Gastrocnemius medialis (tissue), 4 donors: Measurements from ENCODE around the gene SPOCK1. TPM values are rescaled to one million over a fixed set of nuclear protein-coding genes. Genes with fewer than 3 reads are reported as not detected.

Experiments used
- ATAC-seq, 2 donors: fragments of 150-250 bp; one replicate each; pipeline ENCODE4 v1.9.1; 2016
- DNase-seq, 2 donors: peaks; one replicate each; pipeline ENCODE4 v3.0.0-alpha.2; 2019
- H3K27ac ChIP-seq, 4 donors: fragments of 200-600 bp; sonication (generic); 1 replicate in 1 of 4; 2 replicates in 3 of 4; pipeline ENCODE4 v1.5.1; 2016 to 2018; ENCODE audit warnings: mild to moderate bottlenecking in 2 of 4, moderate library complexity in 1 of 4
- H3K27me3 ChIP-seq, 3 donors: fragments of 200-600 bp; sonication (generic) in 2 of 3; 1 replicate in 1 of 3; 2 replicates in 2 of 3; pipeline versions ENCODE4 v1.5.1 to v1.6.0; 2016 to 2019; ENCODE audit warnings: mild to moderate bottlenecking in 1 of 3, moderate library complexity in 1 of 3
- H3K36me3 ChIP-seq, 2 donors: fragments of 200-600 bp; sonication (generic) in 1 of 2; one replicate each; pipeline ENCODE4 v1.5.1; 2017 to 2018
- H3K4me1 ChIP-seq, 2 donors: fragments of 200-600 bp; sonication (generic) in 1 of 2; one replicate each; pipeline ENCODE4 v1.5.1; 2016 to 2017; ENCODE audit warnings: mild to moderate bottlenecking in 2 of 2
- H3K4me3 ChIP-seq, 4 donors: fragments of 200-600 bp; sonication (generic) in 3 of 4; 1 replicate in 1 of 4; 2 replicates in 3 of 4; pipeline ENCODE4 v1.5.1; 2016 to 2019; ENCODE audit warnings: mild to moderate bottlenecking in 2 of 4
- H3K9me3 ChIP-seq, 3 donors: fragments of 200-600 bp; sonication (generic) in 2 of 3; 1 replicate in 1 of 3; 2 replicates in 2 of 3; pipeline ENCODE4 v1.5.1; 2016 to 2019
- POLR2A ChIP-seq, 2 donors: fragments of 450-650 bp; IDR thresholded peaks; one replicate each; pipeline ENCODE4 v1.6.1; 2017; ENCODE audit warnings: antibody characterized with exemption in 2 of 2, mild to moderate bottlenecking in 2 of 2, moderate library complexity in 2 of 2
- in situ Hi-C, 4 donors: fragments of 200-750 bp; cut with MboI; loops; one replicate each; pipeline versions ENCODE4 v1.15.0 to v1.8.0; 2017; ENCODE audit warnings: low sequenced_read_pairs in 4 of 4
- intact Hi-C: fragments of 100-400 bp; cut with DNase I; formaldehyde crosslinking; loops from one replicate; pipeline ENCODE4 v1.15.1; 2023; ENCODE audit warnings: low total_unique reads
- total RNA-seq, 4 donors: library from RNA; depleted of rRNA; stranded (reverse); fragments of >200 nt; gene quantifications; one replicate each; pipeline versions ENCODE4 v1.1.0 to v1.2.3, GENCODE V29; 2016
- TF ChIP-seq, protein P1 (sequence below), 5 experiments: fragments of 450-650 bp in 3 of 5; fragments of 200-600 bp in 2 of 5; sonication (generic) in 2 of 5; IDR thresholded peaks in 4 of 5; conservative IDR thresholded peaks in 1 of 5; 1 replicate in 4 of 5; 2 replicates in 1 of 5; pipeline ENCODE4 v1.5.1; 2016 to 2019; ENCODE audit warnings: antibody characterized with exemption in 5 of 5, mild to moderate bottlenecking in 3 of 5, moderate library complexity in 3 of 5

SPOCK1 gene
- total RNA-seq, 4 donors from 2014 or later, result 5.8 to 33.8 (median 25.3) TPM

DNA sequence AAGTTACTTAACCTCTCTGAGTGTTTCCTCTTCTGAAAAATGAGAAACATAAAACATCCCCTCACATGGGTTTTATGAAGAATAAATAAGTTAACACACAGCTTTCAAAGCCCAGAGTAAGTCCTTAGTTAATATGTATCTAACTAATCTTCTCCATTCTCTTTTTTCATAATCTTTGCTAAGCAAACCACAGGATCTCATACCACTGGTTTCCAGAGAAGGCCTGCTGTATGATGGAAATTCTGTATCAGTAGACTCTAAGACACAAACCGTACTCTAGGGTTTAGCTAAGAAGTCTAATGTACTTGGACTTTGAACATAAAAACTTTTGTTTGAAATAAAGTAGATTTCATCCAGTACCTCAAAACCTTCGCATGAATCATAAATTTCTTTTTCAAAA, 307.9 kb downstream of the SPOCK1 start:
- H3K4me1 ChIP-seq, result no peaks in the 10 kb centered on the region
- TF ChIP-seq POLR2A (IDR thresholded peaks at IDR 0.05), result no peak
- TF ChIP-seq, protein P1, sequence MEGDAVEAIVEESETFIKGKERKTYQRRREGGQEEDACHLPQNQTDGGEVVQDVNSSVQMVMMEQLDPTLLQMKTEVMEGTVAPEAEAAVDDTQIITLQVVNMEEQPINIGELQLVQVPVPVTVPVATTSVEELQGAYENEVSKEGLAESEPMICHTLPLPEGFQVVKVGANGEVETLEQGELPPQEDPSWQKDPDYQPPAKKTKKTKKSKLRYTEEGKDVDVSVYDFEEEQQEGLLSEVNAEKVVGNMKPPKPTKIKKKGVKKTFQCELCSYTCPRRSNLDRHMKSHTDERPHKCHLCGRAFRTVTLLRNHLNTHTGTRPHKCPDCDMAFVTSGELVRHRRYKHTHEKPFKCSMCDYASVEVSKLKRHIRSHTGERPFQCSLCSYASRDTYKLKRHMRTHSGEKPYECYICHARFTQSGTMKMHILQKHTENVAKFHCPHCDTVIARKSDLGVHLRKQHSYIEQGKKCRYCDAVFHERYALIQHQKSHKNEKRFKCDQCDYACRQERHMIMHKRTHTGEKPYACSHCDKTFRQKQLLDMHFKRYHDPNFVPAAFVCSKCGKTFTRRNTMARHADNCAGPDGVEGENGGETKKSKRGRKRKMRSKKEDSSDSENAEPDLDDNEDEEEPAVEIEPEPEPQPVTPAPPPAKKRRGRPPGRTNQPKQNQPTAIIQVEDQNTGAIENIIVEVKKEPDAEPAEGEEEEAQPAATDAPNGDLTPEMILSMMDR (IDR thresholded peaks at IDR 0.05 in 4 of 5, conservative IDR thresholded peaks at IDR 0.05 in 1 of 5), result no peak
- ATAC-seq (no peak), DNase-seq (no peak)
- intact Hi-C loops, result no loop called here
- H3K4me3 ChIP-seq, result no peak overlapping the region
- no peak overlapping the region for H3K27ac ChIP-seq
- H3K9me3 ChIP-seq, result no peaks in the 10 kb centered on the region
- H3K27me3 ChIP-seq, result no peaks in the 10 kb centered on the region
- no peaks in the 10 kb centered on the region for H3K36me3 ChIP-seq
- in situ Hi-C loops, result no loop called here

DNA sequence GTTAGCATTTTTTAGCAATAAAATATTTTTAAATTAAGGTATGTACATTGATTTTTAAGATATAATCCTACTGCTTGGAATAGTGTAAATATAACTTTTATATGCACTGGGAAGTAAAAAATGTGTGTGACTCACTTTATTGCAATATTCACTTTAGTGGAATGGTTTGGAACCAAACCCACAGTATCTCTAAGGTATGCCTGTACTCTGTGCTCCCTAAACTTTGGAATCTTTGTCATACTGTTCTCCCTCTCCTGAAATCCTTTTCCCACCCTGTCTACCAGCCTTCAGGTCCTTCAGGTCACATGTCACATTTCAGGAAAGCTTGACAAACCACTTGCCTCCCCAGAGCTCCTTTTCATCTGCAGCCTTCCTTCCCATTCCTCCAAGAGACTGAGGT, 308.7 kb downstream of the SPOCK1 start:
- intact Hi-C loops, result no loop called here
- in situ Hi-C loops, result no loop called here
- Histone ChIP-seq H3K36me3 (no peaks in the 10 kb centered on the region), H3K27ac (no peak overlapping the region), H3K9me3 (no peaks in the 10 kb centered on the region), H3K27me3 (no peaks in the 10 kb centered on the region), H3K4me3 (no peak overlapping the region), H3K4me1 (no peaks in the 10 kb centered on the region)
- TF ChIP-seq POLR2A (IDR thresholded peaks at IDR 0.05), result no peak
- TF ChIP-seq, protein P1 (IDR thresholded peaks at IDR 0.05 in 4 of 5, conservative IDR thresholded peaks at IDR 0.05 in 1 of 5), result no peak
- ATAC-seq, result no peak
- DNase-seq, result no peak

DNA sequence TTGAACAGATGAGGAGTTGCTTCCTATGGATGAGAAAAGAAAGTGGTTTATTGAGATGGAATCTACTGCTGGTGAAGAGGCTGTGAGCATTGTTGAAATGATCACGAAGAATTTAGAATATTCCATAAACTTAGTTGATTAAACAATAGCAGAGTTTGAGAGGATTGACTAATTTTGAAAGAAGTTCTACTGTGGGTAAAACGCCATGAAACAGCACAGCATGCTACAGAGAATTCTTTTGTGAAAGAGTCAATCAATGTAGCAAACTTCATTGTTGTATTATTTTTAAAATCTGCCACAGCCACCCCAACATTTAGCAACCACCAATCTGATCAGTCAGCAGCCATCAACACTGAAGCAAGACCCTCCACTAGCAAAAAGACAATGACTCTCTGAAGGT, 309.1 kb downstream of the SPOCK1 start:
- no peak for TF ChIP-seq POLR2A (IDR thresholded peaks at IDR 0.05)
- TF ChIP-seq, protein P1 (IDR thresholded peaks at IDR 0.05 in 4 of 5, conservative IDR thresholded peaks at IDR 0.05 in 1 of 5), result no peak

DNA sequence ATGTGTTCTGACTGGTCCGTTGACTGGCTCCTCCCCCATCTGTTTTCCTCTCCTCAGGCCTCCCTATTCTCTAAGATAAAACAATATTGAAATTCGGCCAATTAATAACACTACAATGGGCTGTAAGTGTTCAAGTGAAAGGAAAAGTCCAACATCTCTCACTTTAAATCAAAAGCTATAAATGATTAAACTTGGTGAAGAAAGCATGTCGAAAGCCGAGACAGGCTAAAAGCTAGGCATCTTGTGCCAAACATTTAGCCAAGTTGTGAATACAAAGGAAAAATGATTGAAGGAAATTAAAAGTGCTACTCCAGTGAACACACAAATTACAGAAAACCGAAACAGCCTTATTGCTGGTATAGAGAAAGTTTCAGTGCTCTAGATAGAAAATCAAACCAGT, 310.6 kb downstream of the SPOCK1 start:
- Histone ChIP-seq H3K27me3 (no peaks in the 10 kb centered on the region), H3K36me3 (no peaks in the 10 kb centered on the region), H3K27ac (no peak overlapping the region), H3K9me3 (no peaks in the 10 kb centered on the region), H3K4me3 (no peak overlapping the region), H3K4me1 (no peaks in the 10 kb centered on the region)
- TF ChIP-seq POLR2A (IDR thresholded peaks at IDR 0.05), result no peak
- TF ChIP-seq, protein P1 (IDR thresholded peaks at IDR 0.05 in 4 of 5, conservative IDR thresholded peaks at IDR 0.05 in 1 of 5), result no peak
- no peak for DNase-seq
- in situ Hi-C loops, result no loop called here
- ATAC-seq, result no peak
- intact Hi-C loops, result no loop called here

More for the DNA sequence above, 309.1 kb downstream of the SPOCK1 start:
- intact Hi-C loops (no loop called here), in situ Hi-C loops (no loop called here)
- Histone ChIP-seq H3K9me3 (no peaks in the 10 kb centered on the region), H3K4me1 (no peaks in the 10 kb centered on the region), H3K4me3 (no peak overlapping the region), H3K27ac (no peak overlapping the region), H3K36me3 (no peaks in the 10 kb centered on the region), H3K27me3 (no peaks in the 10 kb centered on the region)
- no peak for ATAC-seq
- no peak for DNase-seq

DNA sequence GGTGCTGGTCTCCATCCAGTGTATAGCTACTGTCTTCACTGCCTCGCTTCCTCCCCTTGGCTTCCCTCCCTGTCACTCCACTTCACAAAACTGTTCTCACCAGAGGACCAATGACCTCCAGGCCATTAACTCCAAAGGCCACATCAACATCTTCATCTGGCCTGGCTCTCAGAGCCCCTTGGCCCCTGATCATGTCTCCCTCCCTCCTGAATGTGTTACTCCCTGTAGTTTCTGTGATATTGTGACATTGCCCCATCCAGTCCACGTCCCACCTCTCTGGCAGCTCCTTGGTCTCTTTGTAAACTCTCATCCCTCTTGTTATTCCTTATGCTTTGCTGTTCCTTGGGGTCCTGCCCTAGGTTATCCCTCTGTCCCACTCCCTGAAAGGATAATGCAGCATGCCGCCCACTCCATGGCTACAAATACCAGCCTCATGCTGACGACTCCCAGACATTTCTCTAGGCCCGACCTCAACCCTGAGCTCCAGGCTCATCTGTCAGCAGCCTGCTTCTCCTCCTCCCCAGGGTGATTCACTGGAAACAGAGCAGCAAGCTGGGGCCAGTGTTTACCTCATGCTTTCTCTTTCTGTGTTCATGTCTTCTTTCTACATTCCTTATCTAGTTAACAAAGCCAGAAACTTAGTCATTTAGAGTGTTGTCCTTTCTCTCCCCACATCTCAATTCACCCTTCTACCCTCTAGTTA, 312.2 kb downstream of the SPOCK1 start:
- TF ChIP-seq, protein P1 (IDR thresholded peaks at IDR 0.05 in 4 of 5, conservative IDR thresholded peaks at IDR 0.05 in 1 of 5), result no peak
- TF ChIP-seq POLR2A (IDR thresholded peaks at IDR 0.05), result no peak
- Histone ChIP-seq H3K27ac (peak overlapping the region in 1 of 4 donors; percentile 7), H3K27me3 (no peaks in the 10 kb centered on the region), H3K9me3 (no peaks in the 10 kb centered on the region), H3K36me3 (no peaks in the 10 kb centered on the region), H3K4me1 (no peaks in the 10 kb centered on the region), H3K4me3 (no peak overlapping the region)
- peak; percentile 62 to 69 for ATAC-seq
- intact Hi-C loops, result no loop called here
- in situ Hi-C loops, result no loop called here
- peak in 1 of 2 donors; percentile 47 for DNase-seq
